ENCODE results near the gene SLC35F1.

DNA sequence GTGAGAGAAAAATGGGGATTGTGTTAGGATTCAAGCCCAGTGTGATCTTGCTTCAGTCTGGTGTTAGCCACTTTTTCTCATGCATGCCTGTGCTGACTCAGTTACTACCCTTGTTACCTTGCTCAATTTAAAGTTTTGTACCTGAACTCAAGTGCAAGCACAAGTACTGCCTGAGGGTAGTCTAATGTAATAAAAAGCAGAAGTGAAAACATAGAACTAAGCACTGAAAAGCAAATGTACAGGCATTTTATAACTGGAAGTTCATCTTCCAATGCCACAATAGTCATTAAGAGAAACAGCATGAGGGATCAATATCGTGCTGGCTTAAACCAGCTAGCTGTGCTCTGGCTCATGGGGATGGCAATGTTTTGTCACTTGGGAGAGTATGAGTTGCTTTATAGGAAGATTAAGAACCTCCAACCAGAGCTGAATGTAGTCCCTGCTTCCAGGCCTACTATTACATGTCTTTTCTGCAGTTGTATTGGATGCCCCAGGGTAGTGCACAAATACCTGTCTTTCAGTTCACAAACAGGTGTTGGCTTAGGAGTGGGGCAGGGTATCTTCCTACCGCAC, 48.7 kb downstream of the SLC35F1 start:
- TF ChIP-seq POLR2A (IDR thresholded peaks at IDR 0.05), result no peak
- TF ChIP-seq, protein P1, sequence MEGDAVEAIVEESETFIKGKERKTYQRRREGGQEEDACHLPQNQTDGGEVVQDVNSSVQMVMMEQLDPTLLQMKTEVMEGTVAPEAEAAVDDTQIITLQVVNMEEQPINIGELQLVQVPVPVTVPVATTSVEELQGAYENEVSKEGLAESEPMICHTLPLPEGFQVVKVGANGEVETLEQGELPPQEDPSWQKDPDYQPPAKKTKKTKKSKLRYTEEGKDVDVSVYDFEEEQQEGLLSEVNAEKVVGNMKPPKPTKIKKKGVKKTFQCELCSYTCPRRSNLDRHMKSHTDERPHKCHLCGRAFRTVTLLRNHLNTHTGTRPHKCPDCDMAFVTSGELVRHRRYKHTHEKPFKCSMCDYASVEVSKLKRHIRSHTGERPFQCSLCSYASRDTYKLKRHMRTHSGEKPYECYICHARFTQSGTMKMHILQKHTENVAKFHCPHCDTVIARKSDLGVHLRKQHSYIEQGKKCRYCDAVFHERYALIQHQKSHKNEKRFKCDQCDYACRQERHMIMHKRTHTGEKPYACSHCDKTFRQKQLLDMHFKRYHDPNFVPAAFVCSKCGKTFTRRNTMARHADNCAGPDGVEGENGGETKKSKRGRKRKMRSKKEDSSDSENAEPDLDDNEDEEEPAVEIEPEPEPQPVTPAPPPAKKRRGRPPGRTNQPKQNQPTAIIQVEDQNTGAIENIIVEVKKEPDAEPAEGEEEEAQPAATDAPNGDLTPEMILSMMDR (IDR thresholded peaks at IDR 0.05), result no peak

Data from testis (tissue), 2 donors.